ENCODE measurements around the gene RABGAP1L. TPM values are rescaled to one million over a fixed set of nuclear protein-coding genes. Genes with fewer than 3 reads are reported as not detected.

RABGAP1L gene
- total RNA-seq = 80.6 TPM
- long read RNA-seq, full-length matches to known transcripts = 6 of 26 reads
- long read RNA-seq, partial matches to known transcripts = 1 of 26 reads
- long read RNA-seq, other reads (novel, unspliced or antisense) = 19 of 26 reads

- TF ChIP-seq CTCF (IDR thresholded peaks at IDR 0.05) = no peak
- Histone ChIP-seq H3K4me1 (peaks cover 13% of the 10 kb centered on the region), H3K9me3 (no peaks in the 10 kb centered on the region), H3K27me3 (no peaks in the 10 kb centered on the region), H3K4me3 (peak within 1 kb of the TSS; percentile 98), H3K36me3 (no peaks in the 10 kb centered on the region), H3K27ac (peak within 1 kb of the TSS; percentile 88)
- peak; percentile 99 for ATAC-seq
- DNase-seq = peak; percentile 98
- intact Hi-C loops (cut with DNase I) = no loop called here
Observed at GRCh38 chr1:174159252-174160108, at the start of gene RABGAP1L. RABGAP1L (plus strand) TSS chr1:174159520.

- Histone ChIP-seq H3K27me3 (no peaks in the 10 kb centered on the region), H3K27ac (no peak overlapping the region), H3K4me1 (no peaks in the 10 kb centered on the region), H3K4me3 (no peak overlapping the region), H3K36me3 (no peaks in the 10 kb centered on the region), H3K9me3 (no peaks in the 10 kb centered on the region)
- TF ChIP-seq CTCF (IDR thresholded peaks at IDR 0.05) = no peak
- no peak for ATAC-seq
- intact Hi-C loops (cut with DNase I) = no loop called here
- DNase-seq = no peak
Observed at GRCh38 chr1:174110053-174110452, 49.3 kb upstream of the RABGAP1L start.

GRCh38 chr1:174112489-174113162 lies 46.7 kb upstream of the RABGAP1L start:
- no peak for DNase-seq
- intact Hi-C loops (cut with DNase I) = no loop called here
- no peak overlapping the region for H3K4me3 ChIP-seq

GRCh38 chr1:174114106-174114505 lies 45.2 kb upstream of the RABGAP1L start:
- ATAC-seq (no peak), DNase-seq (no peak)
- Histone ChIP-seq H3K4me3 (no peak overlapping the region), H3K27me3 (no peaks in the 10 kb centered on the region), H3K27ac (no peak overlapping the region), H3K4me1 (no peaks in the 10 kb centered on the region), H3K36me3 (no peaks in the 10 kb centered on the region), H3K9me3 (no peaks in the 10 kb centered on the region)
- no peak for TF ChIP-seq CTCF (IDR thresholded peaks at IDR 0.05)
- intact Hi-C loops (cut with DNase I) = no loop called here

More at GRCh38 chr1:174112489-174113162, 46.7 kb upstream of the RABGAP1L start:
- Histone ChIP-seq H3K4me1 (no peaks in the 10 kb centered on the region), H3K27me3 (no peaks in the 10 kb centered on the region), H3K27ac (no peak overlapping the region), H3K9me3 (no peaks in the 10 kb centered on the region), H3K36me3 (no peaks in the 10 kb centered on the region)
- ATAC-seq = no peak
- TF ChIP-seq CTCF (IDR thresholded peaks at IDR 0.05) = no peak

- Histone ChIP-seq H3K4me1 (no peaks in the 10 kb centered on the region), H3K36me3 (no peaks in the 10 kb centered on the region), H3K9me3 (no peaks in the 10 kb centered on the region), H3K4me3 (no peak overlapping the region), H3K27ac (no peak overlapping the region), H3K27me3 (no peaks in the 10 kb centered on the region)
- intact Hi-C loops (cut with DNase I) = no loop called here
- DNase-seq (no peak), ATAC-seq (peak; percentile 94)
- peak; percentile 64 for TF ChIP-seq CTCF (IDR thresholded peaks at IDR 0.05)
Observed at GRCh38 chr1:174114788-174115448, 44.4 kb upstream of the RABGAP1L start.
